Fibroblast of lung (primary cell): Measurements from ENCODE around the gene SLC26A1. TPM values are rescaled to one million over a fixed set of nuclear protein-coding genes. Genes with fewer than 3 reads are reported as not detected.

Experiments
- DNase-seq, 2 donors: peaks; one replicate each; pipeline versions ENCODE4 v3.0.0 to v3.0.0-alpha.2; 2010; ENCODE audit warnings: low read depth in 2 of 2
- H2AFZ ChIP-seq: 2 replicates; pipeline ENCODE4 v1.5.1; 2012; ENCODE audit warnings: low read length, control low read depth, inconsistent platforms
- H3K27ac ChIP-seq: 2 replicates; pipeline ENCODE4 v1.5.1; 2011; ENCODE audit warnings: low read length, control low read depth; ENCODE audit not compliant: insufficient read depth
- H3K27me3 ChIP-seq: 2 replicates; pipeline ENCODE4 v1.5.1; 2011; ENCODE audit warnings: mild to moderate bottlenecking, low read length; ENCODE audit not compliant: control insufficient read depth, insufficient read depth
- H3K36me3 ChIP-seq: 2 replicates; pipeline ENCODE4 v1.5.1; 2011; ENCODE audit warnings: low read length; ENCODE audit not compliant: control insufficient read depth, insufficient read depth
- H3K4me1 ChIP-seq: 2 replicates; pipeline ENCODE4 v1.5.1; 2011; ENCODE audit warnings: low read length; ENCODE audit not compliant: control insufficient read depth, insufficient read depth; ENCODE audit errors: extremely low read depth
- H3K4me2 ChIP-seq: 2 replicates; pipeline ENCODE4 v1.5.1; 2011; ENCODE audit warnings: low read length, control low read depth; ENCODE audit not compliant: insufficient read depth; ENCODE audit errors: extremely low read depth
- H3K4me3 ChIP-seq, 4 experiments: fragments of 200-600 bp in 1 of 4; sonication (generic) in 1 of 4; replicated peaks in 1 of 4; 2 replicates each; pipeline ENCODE4 v1.5.1; 2011 to 2016; ENCODE audit warnings: low read length in 4 of 4, low read depth in 3 of 4, mild to moderate bottlenecking in 3 of 4, control low read depth in 2 of 4, inconsistent platforms in 1 of 4, mixed read lengths in 1 of 4; ENCODE audit not compliant: insufficient read depth in 1 of 4; ENCODE audit errors: control extremely low read depth in 1 of 4
- H3K79me2 ChIP-seq: 2 replicates; pipeline ENCODE4 v1.5.1; 2012; ENCODE audit warnings: mild to moderate bottlenecking, low read length, inconsistent platforms; ENCODE audit not compliant: control insufficient read depth, insufficient read depth
- H3K9ac ChIP-seq: 2 replicates; pipeline ENCODE4 v1.5.1; 2011; ENCODE audit warnings: mild to moderate bottlenecking, low read length, control low read depth; ENCODE audit not compliant: insufficient read depth
- H3K9me3 ChIP-seq: 2 replicates; pipeline ENCODE4 v1.5.1; 2012; ENCODE audit warnings: low read depth, low read length; ENCODE audit not compliant: control insufficient read depth, insufficient read depth
- H4K20me1 ChIP-seq: 2 replicates; pipeline ENCODE4 v1.5.1; 2011; ENCODE audit warnings: low read length; ENCODE audit not compliant: control insufficient read depth, insufficient read depth; ENCODE audit errors: extremely low read depth
- EZH2 ChIP-seq: IDR thresholded peaks from 2 replicates; pipeline ENCODE4 v1.5.1; 2012; ENCODE audit warnings: low read length, control low read depth, mild to moderate bottlenecking; ENCODE audit errors: missing control alignments
- polyA plus RNA-seq, 2 donors: library from polyadenylated mRNA; depleted of rRNA in 1 of 2; stranded (reverse) in 1 of 2; unstranded in 1 of 2; fragments of >200 nt; gene quantifications; 2 replicates each; pipeline ENCODE4 v1.2.1, GENCODE V29; 2011 to 2012; ENCODE audit warnings: missing spikeins in 1 of 2
- total RNA-seq: library from RNA; depleted of rRNA; stranded (reverse); fragments of >200 nt; gene quantifications from 2 replicates; pipeline ENCODE4 v1.2.1, GENCODE V29; 2014
- TF ChIP-seq, protein P1 (sequence below), 2 donors: IDR thresholded peaks in 1 of 2; conservative IDR thresholded peaks in 1 of 2; 1 replicate in 1 of 2; 2 replicates in 1 of 2; pipeline ENCODE4 v1.5.1; 2011 to 2012; ENCODE audit warnings: low read length in 2 of 2, control low read depth in 1 of 2, inconsistent platforms in 1 of 2, low read depth in 1 of 2, mild to moderate bottlenecking in 1 of 2

SLC26A1 gene
- total and polyA plus RNA-seq, 2 donors (not counting 1 experiment from before 2014, with no cell fraction given): 0.05 to 0.33 TPM

GRCh38 chr4:1004071-1004418, 10.8 kb upstream of the SLC26A1 start:
- Histone ChIP-seq H3K27ac (no peak overlapping the region), H4K20me1 (no peaks in the 10 kb centered on the region), H3K9me3 (no peaks in the 10 kb centered on the region), H3K9ac (no peak overlapping the region), H3K27me3 (peaks cover 42% of the 10 kb centered on the region), H3K36me3 (no peaks in the 10 kb centered on the region), H3K4me1 (peaks cover 2% of the 10 kb centered on the region), H2AFZ (no peak overlapping the region), H3K79me2 (no peaks in the 10 kb centered on the region), H3K4me3 (no peak overlapping the region), H3K4me2 (no peak overlapping the region)
- no peak for TF ChIP-seq EZH2
- no peak for DNase-seq

DNA sequence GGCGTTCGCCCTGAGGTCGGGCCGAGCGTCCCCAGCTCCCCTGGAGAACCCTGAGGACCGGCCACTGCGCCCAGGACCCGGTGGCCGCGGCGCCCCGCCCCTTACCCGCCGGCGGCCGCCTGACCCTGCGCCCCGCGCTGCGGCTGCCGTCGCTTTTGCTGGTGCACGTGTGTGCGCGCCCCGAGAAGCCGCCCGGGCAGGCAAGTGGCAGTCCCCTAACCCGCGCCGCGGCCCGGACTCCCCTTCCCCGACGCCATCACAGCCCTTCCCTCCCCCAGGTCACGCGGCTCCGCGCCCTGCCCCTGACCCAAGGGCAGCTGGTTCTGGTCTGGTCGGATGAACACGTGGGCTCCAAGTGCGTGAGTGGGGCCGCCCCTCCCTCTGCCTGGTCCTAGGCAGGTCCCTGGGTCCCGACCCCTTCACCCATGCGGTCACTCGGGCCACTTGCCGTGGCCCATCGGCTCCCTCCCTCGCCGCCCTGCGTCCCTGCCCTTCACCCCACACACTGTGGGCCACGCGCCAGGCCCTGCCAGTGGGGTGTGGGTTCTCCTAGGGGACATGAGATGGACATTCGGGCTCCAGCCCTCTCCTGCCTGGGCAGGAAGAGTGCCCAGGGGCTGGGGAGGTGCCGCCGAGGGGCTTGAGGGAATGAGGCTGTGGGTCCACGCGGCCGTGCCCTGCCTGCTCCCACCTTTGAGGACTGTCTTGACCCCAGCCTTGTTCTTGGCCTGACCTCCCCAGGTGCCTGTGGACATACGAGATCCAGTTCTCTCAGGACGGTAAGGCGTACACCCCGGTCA, 10.3 kb upstream of the SLC26A1 start:
- Histone ChIP-seq H3K9ac (no peak overlapping the region), H3K4me3 (no peak overlapping the region), H3K27ac (no peak overlapping the region), H4K20me1 (no peaks in the 10 kb centered on the region), H3K4me2 (no peak overlapping the region), H3K4me1 (no peaks in the 10 kb centered on the region), H2AFZ (no peak overlapping the region), H3K9me3 (no peaks in the 10 kb centered on the region), H3K36me3 (no peaks in the 10 kb centered on the region), H3K79me2 (no peaks in the 10 kb centered on the region), H3K27me3 (peaks cover 39% of the 10 kb centered on the region)
- TF ChIP-seq, protein P1, sequence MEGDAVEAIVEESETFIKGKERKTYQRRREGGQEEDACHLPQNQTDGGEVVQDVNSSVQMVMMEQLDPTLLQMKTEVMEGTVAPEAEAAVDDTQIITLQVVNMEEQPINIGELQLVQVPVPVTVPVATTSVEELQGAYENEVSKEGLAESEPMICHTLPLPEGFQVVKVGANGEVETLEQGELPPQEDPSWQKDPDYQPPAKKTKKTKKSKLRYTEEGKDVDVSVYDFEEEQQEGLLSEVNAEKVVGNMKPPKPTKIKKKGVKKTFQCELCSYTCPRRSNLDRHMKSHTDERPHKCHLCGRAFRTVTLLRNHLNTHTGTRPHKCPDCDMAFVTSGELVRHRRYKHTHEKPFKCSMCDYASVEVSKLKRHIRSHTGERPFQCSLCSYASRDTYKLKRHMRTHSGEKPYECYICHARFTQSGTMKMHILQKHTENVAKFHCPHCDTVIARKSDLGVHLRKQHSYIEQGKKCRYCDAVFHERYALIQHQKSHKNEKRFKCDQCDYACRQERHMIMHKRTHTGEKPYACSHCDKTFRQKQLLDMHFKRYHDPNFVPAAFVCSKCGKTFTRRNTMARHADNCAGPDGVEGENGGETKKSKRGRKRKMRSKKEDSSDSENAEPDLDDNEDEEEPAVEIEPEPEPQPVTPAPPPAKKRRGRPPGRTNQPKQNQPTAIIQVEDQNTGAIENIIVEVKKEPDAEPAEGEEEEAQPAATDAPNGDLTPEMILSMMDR (conservative IDR thresholded peaks at IDR 0.05 in 1 of 2, IDR thresholded peaks at IDR 0.05 in 1 of 2; ENCODE audit: low read depth in 1 of 2, low read length in 2 of 2): no peak
- peak; percentile 57 for TF ChIP-seq EZH2
- no peak for DNase-seq

DNA sequence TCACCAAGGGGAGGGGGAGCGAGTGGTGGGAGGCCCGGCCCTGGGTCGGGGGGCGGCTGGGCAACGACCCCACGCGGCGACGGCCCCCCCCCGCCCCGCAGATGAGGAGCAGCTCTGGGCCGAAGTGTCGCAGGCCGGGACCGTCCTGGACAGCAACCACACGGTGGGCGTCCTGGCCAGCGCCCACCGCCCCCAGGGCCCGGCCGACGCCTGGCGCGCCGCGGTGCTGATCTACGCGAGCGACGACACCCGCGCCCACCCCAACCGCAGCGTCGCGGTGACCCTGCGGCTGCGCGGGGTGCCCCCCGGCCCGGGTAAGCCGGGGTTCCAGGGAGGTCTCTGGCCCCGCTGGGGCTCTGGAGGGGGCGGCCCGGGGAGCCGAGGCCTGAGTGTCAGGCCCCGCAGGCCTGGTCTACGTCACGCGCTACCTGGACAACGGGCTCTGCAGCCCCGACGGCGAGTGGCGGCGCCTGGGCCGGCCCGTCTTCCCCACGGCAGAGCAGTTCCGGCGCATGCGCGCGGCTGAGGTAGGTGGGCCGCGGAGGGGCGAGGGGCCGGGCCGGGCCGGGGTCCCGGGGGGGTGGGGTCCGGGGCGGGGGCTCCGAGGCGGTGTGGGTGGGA, 9.5 kb upstream of the SLC26A1 start:
- no peak overlapping the region for H3K9ac ChIP-seq
- peaks cover 42% of the 10 kb centered on the region for H3K27me3 ChIP-seq
- no peak overlapping the region for H2AFZ ChIP-seq
- H4K20me1 ChIP-seq: no peaks in the 10 kb centered on the region
- no peaks in the 10 kb centered on the region for H3K36me3 ChIP-seq
- no peak for DNase-seq
- no peak for TF ChIP-seq EZH2
- TF ChIP-seq, protein P1 (conservative IDR thresholded peaks at IDR 0.05 in 1 of 2, IDR thresholded peaks at IDR 0.05 in 1 of 2; ENCODE audit: low read depth in 1 of 2, low read length in 2 of 2): no peak
- no peak overlapping the region for H3K4me3 ChIP-seq
- no peaks in the 10 kb centered on the region for H3K79me2 ChIP-seq
- H3K27ac ChIP-seq: no peak overlapping the region
- H3K4me2 ChIP-seq: no peak overlapping the region
- no peaks in the 10 kb centered on the region for H3K4me1 ChIP-seq
- no peaks in the 10 kb centered on the region for H3K9me3 ChIP-seq
